AG10803 (cell line): Measurements from ENCODE around the gene AHI1.

ENCODE experiments used
- DNase-seq: peaks from one replicate; pipeline ENCODE4 v3.0.0; 2010; ENCODE audit warnings: low read depth
- H3K4me3 ChIP-seq: 2 replicates; pipeline ENCODE4 v1.5.1; 2011; ENCODE audit warnings: mild to moderate bottlenecking, low read length, control low read depth
- CTCF ChIP-seq: conservative IDR thresholded peaks from 2 replicates; pipeline ENCODE4 v1.5.1; 2011; ENCODE audit warnings: mild to moderate bottlenecking, low read length, control low read depth, inconsistent platforms

The AHI1 gene

GRCh38 chr6:135300576-135300975 is 197.0 kb downstream of the AHI1 start:
- no peak for TF ChIP-seq CTCF
- H3K4me3 ChIP-seq, result no peak overlapping the region
- DNase-seq, result no peak

- no peak overlapping the region for H3K4me3 ChIP-seq
- peak; percentile 11 for DNase-seq
- TF ChIP-seq CTCF, result no peak
These were observed 198.3 kb downstream of the AHI1 start for GRCh38 chr6:135299256-135299655.

GRCh38 chr6:135298455-135298854 is 199.1 kb downstream of the AHI1 start:
- TF ChIP-seq CTCF, result no peak
- H3K4me3 ChIP-seq, result no peak overlapping the region
- DNase-seq, result no peak

GRCh38 chr6:135296715-135297114 is 200.8 kb downstream of the AHI1 start:
- TF ChIP-seq CTCF, result no peak
- no peak overlapping the region for H3K4me3 ChIP-seq
- DNase-seq, result no peak

GRCh38 chr6:135295085-135295484 is 202.5 kb downstream of the AHI1 start:
- DNase-seq, result no peak
- no peak for TF ChIP-seq CTCF

GRCh38 chr6:135291288-135292076 is 206.1 kb downstream of the AHI1 start:
- no peak overlapping the region for H3K4me3 ChIP-seq
- DNase-seq, result peak; percentile 4
- TF ChIP-seq CTCF, result no peak

More at GRCh38 chr6:135295085-135295484, 202.5 kb downstream of the AHI1 start:
- no peak overlapping the region for H3K4me3 ChIP-seq

- no peak overlapping the region for H3K4me3 ChIP-seq
- no peak for DNase-seq
- TF ChIP-seq CTCF, result no peak
These were observed 207.7 kb downstream of the AHI1 start for GRCh38 chr6:135289816-135290215.
